GM18520 (cell line): ENCODE results near the gene ZNF324B.
"Not testable (repeated sequence)": the region's sequence is repeated elsewhere in the genome, so short reads cannot be mapped to it uniquely, and the experiment has no call there.

Source experiments
- ATAC-seq: cut with Tn5 transposase; IDR thresholded peaks from one replicate; pipeline ENCODE4 v1.9.1; 2021; ENCODE audit not compliant: unreplicated experiment

The ZNF324B gene

DNA sequence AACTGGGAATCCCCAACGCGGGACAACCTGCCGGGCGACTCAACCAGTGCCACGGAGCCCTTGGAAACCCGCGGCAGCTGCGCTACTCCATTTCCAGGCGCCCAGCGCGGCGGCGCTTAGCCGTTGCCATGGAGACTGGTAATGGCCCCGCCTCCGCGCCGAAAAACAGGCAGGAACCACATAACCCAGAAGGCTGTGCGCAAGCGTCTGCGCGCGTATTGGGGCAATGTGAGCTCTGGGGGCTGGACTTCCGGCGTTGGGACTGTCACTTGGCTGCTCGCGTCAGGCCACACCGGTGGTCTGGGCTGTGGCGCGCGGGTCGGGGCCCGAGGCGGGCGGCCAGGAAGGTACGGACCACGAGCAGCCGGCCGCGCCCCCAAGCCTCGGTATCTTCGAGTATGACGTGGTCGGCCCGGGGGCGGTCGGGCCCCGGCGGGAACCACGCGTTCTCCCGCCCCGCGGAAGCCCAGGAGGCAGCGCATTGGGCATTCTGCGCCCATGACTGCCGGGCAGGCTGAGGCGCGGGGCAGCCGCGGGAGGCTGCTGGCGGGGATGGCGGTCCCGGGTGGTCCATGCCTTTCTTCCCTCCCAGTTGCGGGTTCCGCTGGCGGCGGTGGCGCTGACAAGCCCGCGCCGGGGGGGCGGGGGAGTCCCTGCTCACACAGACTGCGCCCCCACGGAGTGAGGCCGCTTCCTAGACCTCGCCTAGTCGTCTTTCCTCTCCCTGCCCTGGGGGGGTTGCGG, at the start of gene ZNF324B:
Gene ZNF324B (plus strand): TSS at position 265 of the 744 bp plus-strand sequence. CDS start 2,080 bp downstream, outside the sequence.
- ATAC-seq = peak; percentile 88

DNA sequence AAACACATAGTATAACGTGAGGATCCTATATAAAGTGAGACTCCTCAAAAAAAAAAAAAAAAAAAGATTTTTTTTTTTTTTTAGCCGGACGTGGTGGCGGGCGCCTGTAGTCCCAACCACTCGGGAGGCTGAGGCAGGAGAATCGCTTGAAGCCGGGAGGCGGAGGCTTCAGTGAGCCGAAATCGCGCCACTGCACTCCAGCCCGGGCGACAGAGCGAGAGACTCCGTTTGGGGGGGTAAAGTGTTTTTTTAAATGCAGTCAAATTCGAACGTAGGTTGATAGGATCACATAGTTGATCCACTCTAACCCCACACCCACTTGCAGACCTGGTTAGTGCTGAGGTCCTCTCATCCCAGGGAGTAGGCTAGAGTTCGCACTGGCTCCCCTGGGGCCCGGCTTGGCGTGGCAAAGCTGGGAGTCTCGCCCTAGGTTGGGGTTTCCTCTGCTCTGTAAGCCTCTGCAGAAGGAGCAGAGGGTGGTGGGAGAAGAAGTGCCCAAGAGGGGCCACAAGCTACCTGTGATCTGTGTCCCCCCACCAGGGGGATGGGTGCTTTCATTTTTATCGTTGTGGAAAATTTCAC, 49.5 kb upstream of the ZNF324B start:
- no peak for ATAC-seq

DNA sequence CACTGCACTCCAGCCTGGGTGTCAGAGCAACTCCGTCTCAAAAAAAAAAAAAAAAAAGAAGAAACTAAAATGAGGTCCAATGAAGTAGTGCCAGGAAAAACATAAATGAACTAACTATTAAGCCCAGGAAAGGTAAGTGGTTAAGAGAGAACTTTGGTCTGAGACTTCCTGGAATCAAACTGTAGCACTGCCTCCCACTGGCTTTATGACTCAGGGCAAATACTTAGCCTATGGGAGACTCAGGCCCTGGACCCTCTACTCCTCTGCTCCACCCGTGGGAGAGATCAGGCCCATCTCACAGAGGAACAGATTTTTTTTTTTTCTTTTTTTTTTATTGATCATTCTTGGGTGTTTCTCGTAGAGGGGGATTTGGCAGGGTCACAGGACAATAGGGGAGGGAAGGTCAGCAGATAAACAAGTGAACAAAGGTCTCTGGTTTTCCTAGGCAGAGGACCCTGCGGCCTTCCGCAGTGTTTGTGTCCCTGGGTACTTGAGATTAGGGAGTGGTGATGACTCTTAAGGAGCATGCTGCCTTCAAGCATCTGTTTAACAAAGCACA, 47.4 kb upstream of the ZNF324B start:
- not testable (repeated sequence) for ATAC-seq

DNA sequence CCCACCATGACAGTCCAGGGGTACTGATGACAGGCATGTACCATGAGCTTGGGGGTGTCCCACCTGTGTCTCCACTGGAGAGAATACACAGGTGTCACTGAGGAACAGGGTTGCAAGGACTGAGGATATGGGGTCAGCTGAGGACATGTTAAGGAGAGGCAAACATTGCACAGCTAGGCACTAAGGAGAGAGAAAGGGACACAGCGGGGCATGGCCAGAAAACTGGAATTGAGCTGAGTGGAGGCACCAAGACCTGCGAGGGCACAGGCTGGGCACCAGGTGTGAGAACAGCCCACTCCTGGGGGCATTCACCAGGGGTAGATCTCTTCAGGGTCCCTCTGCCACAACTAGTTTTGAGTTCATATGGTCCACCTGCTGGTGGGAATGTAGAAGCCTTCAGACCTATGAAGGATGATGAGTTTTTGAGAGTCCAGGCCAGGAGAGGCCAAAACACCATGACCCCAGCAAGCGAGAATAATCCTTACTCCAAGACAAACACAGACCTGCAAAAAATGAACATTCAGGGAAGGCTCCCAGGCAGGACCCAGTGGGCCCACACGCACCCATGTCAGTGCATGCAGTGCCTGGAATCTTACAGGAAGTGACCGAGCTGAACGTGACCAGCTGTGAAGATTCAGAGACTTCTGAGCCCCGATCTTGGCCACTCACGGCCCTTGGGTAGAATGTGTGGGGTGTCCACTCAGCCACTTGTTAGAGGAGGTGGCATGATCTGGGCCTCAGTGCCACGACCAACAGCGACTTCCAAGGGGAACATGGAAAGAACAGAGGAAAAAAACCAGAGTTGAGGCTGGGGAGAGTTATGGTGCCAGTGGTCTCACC, 44.4 kb upstream of the ZNF324B start:
- no peak for ATAC-seq

DNA sequence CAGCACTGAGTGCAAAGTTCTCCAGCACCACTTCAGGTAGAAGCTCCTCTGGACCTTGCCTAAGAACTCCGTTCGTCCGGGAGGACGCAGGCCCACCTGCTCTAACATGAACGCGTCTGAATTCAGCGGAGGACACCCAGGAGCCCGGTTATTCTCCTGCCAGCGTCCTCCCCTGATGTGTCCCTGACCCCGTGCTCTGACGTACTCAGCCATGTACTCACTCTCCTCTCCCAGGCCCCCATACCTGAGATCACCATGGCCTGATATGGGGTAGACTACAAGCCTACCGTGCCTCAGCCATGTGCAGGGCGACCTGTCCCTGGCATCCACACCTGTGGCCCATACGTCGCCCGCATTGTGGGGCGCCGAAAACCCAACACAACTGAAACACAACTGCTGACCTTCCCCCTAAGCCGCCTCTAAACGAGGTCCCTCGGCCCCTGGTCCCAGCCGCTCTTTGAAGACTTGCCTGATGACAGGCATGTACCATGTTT, 43.7 kb upstream of the ZNF324B start:
- no peak for ATAC-seq

DNA sequence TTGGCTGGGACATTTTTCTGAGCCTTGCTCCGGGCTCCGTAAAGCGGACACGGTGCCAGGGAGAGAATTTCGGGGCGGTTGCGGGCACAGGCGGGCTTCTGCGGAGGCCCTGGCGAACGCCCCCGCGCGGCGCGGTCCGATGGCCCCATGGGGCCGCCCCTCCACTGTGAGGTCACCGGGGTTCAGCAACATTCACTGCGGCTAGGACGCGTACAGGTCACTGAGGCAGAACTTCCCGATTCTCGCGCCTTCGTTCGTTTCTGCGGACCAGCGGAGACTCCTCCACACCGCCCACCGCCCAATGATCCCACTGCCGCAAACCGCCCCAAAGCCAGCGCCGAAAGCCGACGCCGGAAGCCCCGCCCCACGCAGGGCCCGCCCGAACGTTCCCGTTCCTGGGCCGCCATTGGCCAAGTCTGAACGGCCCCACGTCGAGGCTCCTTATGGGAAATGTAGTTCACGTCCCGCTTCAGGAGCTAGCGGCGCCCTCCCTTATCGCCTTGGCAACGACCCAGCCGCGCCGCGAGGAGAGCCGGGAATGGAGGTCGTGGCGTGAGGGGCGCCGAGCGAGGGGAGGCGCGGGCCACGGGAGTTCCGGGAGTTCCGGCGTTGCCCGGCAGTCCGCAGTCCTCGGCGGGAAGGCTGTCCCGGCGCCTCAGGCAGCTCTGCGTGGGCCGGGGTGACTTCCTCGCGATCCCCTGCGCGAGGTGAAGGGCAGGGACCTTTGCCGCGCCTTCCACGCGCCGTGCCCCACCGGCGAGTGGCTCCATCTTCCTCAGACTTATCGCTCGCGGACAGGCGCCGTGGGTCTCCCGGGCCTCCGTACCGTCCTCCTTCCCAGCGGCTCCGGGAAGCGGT, 43.0 kb upstream of the ZNF324B start, which contains the start of gene ZNF584:
Gene ZNF584 (plus strand): TSS at position 498 of the 858 bp plus-strand sequence. CDS start 499 bp downstream, outside the sequence.
- ATAC-seq = peak; percentile 89

DNA sequence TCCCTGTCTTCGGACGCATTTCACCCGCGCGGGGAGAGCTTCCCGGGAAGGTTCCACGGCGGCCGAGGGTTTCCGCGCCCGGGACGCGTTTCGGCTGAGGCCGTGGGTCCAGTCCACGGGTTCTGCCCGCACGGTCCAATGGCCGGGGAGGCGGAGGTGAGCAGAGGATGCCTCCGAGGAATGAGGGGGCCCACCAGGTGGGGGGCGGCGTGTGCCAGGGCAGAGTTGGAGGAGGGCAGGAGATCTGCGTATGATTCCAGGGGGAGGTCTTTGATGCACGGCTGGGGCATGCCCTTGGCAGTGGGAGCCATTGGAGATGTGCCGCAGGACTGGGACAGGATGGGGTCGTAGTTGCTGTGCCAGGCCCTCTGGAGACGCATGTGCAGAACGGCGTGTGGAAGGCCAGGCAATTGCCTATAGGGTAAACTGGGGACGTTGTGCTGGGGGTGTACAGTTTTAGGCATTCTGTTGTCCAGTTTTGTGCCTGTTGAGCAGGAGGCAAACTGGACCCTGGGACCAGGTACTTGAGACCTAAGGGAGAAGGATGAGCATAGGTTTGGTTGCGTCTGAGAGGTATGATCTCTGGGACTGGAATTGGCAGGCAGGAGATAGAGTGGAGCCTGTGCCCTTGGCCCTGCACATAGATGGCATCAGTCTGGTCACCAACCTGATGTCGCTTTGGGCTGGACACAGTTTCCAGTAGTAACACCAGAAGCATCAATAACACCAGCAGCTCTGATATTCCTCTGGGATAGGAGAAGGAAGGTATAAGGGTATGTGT, 42.2 kb upstream of the ZNF324B start:
- ATAC-seq = no peak

DNA sequence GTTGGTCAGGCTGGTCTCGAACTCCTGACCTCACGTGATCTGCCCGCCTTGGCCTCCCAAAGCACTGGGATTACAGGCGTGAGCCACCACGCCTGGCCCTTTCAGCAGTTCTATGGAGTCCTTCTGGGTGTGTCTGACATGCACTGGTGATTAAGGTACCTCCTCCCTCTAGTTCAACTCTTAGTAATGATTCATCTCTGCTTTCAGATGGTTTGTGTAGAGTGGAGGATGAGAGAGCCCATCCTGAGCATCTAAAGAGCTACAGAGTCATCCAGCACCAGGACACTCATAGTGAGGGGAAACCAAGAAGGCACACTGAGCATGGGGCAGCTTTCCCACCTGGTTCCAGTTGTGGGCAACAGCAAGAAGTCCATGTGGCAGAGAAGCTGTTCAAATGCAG, 34.8 kb upstream of the ZNF324B start:
- ATAC-seq = no peak

DNA sequence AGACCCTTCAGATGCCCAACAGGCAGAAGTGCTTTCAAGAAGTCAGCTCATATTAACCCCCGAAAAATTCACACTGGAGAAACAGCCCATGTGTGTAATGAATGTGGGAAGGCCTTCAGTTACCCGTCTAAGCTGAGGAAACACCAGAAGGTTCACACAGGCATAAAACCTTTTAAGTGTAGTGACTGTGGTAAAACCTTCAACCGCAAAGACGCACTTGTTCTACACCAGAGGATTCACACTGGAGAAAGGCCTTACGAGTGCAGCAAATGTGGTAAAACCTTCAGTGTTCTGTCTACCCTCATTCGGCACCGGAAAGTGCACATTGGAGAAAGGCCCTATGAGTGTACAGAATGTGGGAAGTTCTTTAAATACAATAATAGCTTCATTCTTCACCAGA, 34.4 kb upstream of the ZNF324B start:
- no peak for ATAC-seq

DNA sequence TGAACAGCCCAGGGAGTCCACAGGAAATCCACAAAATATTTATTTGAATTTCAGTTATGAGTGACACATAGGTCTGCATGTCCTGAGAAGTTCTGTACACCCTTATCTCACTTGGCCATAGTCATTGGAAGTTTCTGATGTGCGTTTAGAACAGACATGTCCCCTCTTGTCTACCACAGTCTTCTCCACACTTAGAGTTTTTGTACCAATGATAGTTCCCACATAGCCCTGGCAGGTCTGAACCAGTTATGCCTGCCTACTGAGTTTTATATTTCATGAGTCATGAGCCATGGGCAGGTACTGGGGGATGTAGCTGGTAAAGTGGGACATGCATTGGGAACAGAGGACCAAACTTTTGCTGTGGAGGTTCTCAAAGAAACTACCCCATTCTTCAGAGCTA, 22.8 kb upstream of the ZNF324B start:
- no peak for ATAC-seq

DNA sequence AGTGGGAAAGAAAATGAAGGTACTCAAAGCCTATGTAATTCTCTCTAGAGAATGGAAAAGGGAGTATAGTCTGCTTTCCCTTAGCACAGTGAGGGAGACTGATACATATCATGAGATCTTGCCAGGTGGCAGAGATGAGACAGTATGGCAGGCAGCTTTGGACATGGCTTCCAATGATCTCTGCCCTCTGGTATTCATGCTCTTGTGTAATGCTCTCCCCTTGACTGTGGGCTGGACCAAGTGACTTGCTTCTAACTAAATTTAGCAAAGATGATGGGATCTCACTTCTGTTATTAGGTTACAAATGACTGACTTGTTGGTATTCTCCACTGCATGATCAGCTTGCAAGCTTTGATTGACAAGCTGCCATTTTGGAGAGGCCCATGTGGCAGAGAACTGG, 21.7 kb upstream of the ZNF324B start:
- ATAC-seq = no peak

DNA sequence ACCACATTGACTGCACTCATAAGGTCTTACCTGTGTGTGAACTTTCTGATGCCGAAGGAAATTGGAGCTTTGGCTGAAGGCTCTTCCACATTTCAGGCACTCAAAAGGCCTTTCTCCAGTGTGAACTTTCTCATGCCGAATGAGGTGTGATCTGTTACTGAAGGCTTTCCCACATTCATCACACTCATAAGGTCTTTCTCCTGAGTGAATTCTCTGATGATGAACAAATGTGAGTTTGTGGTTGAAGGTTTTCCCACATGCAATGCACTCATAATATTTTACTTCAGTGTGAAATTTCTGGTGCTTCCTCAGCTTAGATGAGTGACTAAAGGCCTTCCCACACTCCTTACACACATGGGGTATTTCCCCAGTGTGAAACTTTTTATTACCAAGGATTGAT, 17.2 kb upstream of the ZNF324B start:
- no peak for ATAC-seq

DNA sequence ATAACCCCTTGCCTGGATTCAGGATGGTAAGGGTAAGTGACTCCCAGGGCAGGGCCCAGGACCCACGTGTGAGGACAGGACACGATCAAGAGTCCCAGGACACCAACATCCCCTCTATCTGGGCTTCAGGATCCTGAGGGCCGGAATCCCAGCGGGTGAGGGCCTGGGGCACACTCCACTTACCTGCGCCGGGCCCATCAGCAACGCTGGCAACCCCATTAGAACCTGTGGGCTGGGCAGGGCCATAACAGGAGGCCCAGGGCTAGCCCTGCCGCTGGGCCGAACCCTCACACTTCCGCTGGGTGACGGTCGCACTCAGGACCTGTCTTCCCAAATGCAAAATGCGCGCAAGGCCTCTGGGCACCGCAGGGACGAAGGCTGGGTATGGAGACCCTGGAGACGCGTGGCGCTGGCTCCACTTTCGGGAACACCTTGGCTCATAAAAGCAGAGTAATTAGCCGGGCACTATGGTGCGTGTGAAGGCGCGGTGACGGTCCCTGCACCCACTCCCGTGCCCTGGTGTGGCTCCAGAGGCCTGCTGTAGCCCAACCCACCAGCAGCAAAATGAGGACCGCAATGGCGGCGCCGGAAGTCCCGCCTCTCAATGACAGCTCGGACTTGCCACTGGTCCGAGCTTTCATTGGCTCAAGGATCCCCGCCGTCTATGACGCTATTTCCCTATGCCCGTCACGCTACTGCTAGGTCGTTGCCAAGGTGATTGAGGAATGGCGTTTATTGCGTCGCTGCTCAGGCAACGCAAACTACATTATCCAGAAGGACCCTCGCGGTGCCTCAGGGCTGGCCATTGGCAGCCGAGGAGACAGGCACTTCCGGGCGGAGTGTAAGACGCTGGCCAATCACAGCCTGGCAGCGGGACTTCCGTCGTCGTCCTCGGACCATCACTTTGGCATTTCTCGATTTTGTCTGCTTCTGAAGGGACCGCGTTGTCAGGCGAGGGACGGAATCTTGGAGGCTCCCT, 11.6 kb upstream of the ZNF324B start, which contains the start of gene ZNF132:
Gene ZNF132 (minus strand): TSS at position 578 of the 979 bp plus-strand sequence. CDS start 332 bp downstream, at position 246.
- peak; percentile 99 for ATAC-seq

DNA sequence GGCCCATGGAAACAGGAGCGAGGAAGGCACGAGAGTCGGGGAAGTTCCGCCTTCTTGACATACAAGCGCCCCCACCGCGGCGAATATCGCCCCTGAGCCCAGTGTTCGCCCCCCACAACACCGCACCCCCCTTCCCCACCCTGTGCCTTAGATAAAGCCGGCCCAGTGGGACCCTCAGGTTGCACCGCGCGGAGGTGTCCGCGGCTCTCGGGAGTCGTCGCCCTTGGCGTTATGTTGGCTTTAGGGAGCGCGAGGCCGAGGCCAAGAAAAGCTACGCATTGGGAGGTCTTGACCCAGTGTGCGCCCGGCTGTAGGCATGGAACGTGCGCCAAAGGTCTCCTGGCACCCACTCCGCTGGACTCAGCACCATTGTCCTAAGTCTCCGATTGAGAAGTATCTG, 10.9 kb upstream of the ZNF324B start:
- ATAC-seq = no peak

DNA sequence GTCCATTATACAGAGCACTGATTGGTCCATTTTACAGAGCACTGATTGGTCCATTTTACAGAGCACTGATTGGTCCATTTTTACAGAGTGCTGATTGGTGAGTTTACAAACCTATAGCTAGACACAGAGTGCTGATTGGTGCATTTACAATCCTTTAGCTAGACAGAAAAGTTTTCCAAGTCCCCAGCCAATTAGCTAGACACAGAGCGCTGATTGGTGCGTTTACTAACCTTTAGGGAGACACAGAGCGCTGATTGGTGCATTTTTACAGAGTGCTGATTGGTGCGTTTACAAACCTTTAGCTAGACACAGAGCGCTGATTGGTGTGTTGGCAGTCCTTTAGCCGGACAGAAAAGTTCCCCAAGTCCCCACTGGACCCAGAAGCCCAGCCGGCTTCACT, 8.4 kb upstream of the ZNF324B start:
- not testable (repeated sequence) for ATAC-seq

DNA sequence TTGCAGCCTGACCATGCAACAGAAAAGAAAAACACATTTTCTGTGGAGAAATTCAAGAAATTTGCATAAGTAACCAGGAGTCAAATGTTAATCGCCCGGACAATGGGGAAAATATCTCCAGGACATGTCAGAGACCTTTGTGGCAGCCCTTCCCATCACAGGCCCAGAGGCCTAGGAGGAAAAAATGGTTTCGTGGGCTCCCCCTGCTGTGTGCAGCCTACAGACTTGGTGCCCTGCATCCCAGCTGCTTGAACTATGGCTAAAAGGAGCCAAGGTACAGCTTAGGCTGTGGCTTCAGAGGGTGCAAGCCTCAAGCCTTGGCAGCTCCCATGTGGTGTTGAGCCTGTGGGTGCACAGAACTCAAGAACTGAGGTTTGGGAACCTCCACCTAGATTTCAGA, 2.6 kb upstream of the ZNF324B start:
- ATAC-seq = not testable (repeated sequence)

DNA sequence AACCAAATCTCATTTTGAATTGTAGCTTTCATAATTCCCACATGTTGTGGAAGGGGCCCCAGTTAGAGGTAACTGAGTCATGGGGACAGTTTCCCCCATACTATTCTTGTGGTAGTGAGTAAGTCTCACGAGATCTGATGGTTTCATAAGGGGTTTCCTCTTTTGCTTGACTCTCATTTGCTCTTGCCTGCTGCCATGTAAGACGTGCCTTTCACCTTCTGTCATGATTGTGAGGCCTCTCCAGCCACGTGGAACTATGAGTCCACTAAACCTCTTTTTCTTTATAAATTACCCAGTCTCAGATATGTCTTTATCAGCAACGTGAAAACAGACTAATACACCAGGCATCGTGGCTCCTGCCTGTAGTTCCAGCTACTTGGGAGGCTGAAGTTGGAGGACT, 1.4 kb upstream of the ZNF324B start:
- not testable (repeated sequence) for ATAC-seq

DNA sequence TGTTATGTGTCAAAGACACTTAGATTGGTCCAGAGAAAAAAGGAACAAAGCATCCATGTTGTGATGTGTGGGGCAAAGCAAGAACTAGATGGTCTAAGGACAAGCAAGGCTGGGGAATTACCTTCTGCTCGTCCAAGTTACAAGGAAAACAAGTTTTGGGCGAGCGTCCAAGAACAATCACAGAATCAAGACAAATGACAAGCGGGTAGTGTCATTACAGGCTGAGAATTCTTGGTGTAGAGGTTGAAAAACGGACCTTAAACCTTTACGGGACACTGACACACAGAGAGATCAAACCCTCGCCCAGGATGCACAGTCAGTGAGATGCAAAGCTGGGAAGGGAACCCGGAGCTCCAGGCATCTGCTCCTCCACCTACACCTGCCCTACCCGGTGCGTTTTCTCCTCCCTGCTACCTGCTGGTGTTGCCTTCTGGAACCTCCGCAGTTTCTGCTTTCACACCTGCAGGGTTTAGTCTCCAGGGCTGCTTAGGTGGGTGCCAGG, 515 bp upstream of the ZNF324B start:
- no peak for ATAC-seq
